ENCODE data around the gene ZNF366. TPM values are rescaled to one million over a fixed set of nuclear protein-coding genes. Genes with fewer than 3 reads are reported as not detected.
A peak's percentile ranks its signal among the peaks of the same experiment; 100 is the strongest.

Gene ZNF366, protein sequence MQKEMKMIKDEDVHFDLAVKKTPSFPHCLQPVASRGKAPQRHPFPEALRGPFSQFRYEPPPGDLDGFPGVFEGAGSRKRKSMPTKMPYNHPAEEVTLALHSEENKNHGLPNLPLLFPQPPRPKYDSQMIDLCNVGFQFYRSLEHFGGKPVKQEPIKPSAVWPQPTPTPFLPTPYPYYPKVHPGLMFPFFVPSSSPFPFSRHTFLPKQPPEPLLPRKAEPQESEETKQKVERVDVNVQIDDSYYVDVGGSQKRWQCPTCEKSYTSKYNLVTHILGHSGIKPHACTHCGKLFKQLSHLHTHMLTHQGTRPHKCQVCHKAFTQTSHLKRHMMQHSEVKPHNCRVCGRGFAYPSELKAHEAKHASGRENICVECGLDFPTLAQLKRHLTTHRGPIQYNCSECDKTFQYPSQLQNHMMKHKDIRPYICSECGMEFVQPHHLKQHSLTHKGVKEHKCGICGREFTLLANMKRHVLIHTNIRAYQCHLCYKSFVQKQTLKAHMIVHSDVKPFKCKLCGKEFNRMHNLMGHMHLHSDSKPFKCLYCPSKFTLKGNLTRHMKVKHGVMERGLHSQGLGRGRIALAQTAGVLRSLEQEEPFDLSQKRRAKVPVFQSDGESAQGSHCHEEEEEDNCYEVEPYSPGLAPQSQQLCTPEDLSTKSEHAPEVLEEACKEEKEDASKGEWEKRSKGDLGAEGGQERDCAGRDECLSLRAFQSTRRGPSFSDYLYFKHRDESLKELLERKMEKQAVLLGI
- 1 to 10 TPM in 3 of 4 donors, not detected in 1; 1.5 to 2.4 (median 2.1) TPM for polyA plus RNA-seq
- long read RNA-seq, donor 1, partial matches to known transcripts, result 0 of 1 reads
- long read RNA-seq, donor 1, other reads (novel, unspliced or antisense), result 0 of 1 reads
- long read RNA-seq, donor 2, result 0 reads
- long read RNA-seq, donor 3, result 0 reads
- long read RNA-seq, donor 4, result 0 reads
- long read RNA-seq, donor 5, result 0 reads
- long read RNA-seq, donor 6, result 0 reads
- long read RNA-seq, donor 7, result 0 reads
- long read RNA-seq, donor 8, result 0 reads
- long read RNA-seq, donor 9, result 0 reads
- long read RNA-seq, donor 10, result 0 reads

GRCh38 chr5:72507231-72507906 is at the start of gene ZNF366:
TSS of gene ZNF366 (minus strand) at chr5:72507410. CDS start at chr5:72461496, 45,914 bp downstream.
- H3K27ac ChIP-seq (ENCODE audit: low read depth in 1 of 3, low read length in 2 of 3), result peak within 1 kb of the TSS in 1 of 3 donors; percentile 21
- DNase-seq (no peak), FAIRE-seq (no peak)
- no peaks in the 10 kb centered on the region for H3K9me3 ChIP-seq (ENCODE audit: control insufficient read depth in 2 of 2, insufficient read depth in 1 of 2, low read depth in 1 of 2, low read length in 1 of 2)
- WGBS, 3 donors, result 62 to 77% (median 69%) methylated on average over 9 of the region's 9 CpGs
- no peaks in the 10 kb centered on the region for H3K4me1 ChIP-seq (ENCODE audit: control insufficient read depth in 3 of 3, insufficient read depth in 2 of 3, low read depth in 1 of 3, low read length in 2 of 3)
- H3K36me3 ChIP-seq (ENCODE audit: control insufficient read depth in 3 of 3, insufficient read depth in 2 of 3, low read depth in 1 of 3, low read length in 3 of 3), result no peaks in the 10 kb centered on the region
- no peak within 1 kb of the TSS for H3K4me3 ChIP-seq (ENCODE audit: low read depth in 1 of 3, low read length in 3 of 3)
- H3K27me3 ChIP-seq (ENCODE audit: control insufficient read depth in 3 of 3, insufficient read depth in 3 of 3, low read length in 3 of 3), result peaks cover 0 to 3% (median 0%) of the 10 kb centered on the region in 3 donors

DNA sequence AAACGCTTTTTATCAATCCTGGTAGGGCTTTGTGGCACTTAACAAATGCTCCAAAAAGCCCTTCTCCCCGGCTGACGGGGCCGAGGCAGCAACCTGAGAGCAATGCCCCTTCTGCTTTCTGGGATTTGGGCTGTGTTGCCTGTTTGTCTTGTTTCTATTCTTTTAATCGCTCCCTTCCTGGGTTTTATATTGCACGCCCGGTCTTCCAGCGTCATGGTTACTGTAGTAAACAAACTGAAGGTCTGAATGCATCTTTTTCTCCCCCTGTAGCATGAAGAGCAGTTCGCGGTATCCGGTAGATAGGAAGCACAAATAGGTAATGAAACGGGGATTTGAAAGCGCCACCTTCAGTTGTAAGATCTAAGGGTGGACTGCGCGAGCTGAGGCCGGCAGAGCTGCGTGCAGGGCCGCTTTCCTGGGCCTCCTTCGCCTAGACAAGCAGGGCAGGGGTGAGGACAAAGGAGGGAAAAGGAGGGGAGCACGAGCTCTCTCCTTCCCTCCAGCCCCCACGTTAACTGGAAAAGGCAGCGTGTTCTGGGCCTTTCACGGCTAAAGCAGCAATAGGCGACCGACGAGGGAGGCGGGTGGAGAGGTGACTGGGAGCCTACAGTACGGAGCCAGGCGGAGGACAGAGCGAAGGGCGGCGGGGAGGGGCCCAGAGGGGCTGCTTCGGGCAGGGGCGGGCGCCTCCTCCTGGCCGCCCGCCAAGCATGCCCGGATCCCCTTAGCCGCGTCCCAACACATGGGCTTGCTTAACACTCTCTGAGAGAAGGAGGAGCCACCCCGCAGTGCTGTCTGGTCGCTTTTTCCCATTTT is 49.3 kb upstream of the ZNF366 start:
- Histone ChIP-seq H3K36me3 (ENCODE audit: control insufficient read depth in 3 of 3, insufficient read depth in 2 of 3, low read depth in 1 of 3, low read length in 3 of 3) (no peaks in the 10 kb centered on the region), H3K4me1 (ENCODE audit: control insufficient read depth in 3 of 3, insufficient read depth in 2 of 3, low read depth in 1 of 3, low read length in 2 of 3) (peaks cover 0 to 14% (median 3%) of the 10 kb centered on the region in 3 donors), H3K27ac (ENCODE audit: low read depth in 1 of 3, low read length in 2 of 3) (peak overlapping the region in 2 of 3 donors; percentile 35 to 45), H3K9me3 (ENCODE audit: control insufficient read depth in 2 of 2, insufficient read depth in 1 of 2, low read depth in 1 of 2, low read length in 1 of 2) (no peaks in the 10 kb centered on the region), H3K4me3 (ENCODE audit: low read depth in 1 of 3, low read length in 3 of 3) (peak overlapping the region in 2 of 3 donors; percentile 29 to 33), H3K27me3 (ENCODE audit: control insufficient read depth in 3 of 3, insufficient read depth in 3 of 3, low read length in 3 of 3) (no peaks in the 10 kb centered on the region)
- FAIRE-seq (no peak), DNase-seq (peak; percentile 24 to 89)
- 3 to 4% (median 3%) methylated on average over 41 to 42 of the region's 42 CpGs for WGBS, 3 donors

DNA sequence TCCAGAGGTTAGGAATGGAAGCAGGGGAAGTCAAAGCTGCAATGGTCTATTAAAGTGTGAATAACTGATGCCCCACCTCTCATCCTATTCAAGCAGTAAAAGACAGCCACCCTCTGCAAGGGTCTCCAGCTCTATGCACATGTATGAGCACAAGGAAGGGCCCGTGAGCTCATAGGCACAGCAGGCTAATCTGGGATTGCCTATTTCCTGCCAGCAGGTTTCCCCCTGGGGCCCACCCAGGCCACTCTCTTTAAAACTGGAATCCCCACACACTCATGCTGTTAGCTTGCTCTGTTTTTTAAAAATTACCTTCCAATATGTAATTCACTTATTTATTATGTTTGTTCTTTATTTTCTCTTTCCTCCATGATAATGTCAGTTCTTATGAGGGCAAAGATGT is 48.7 kb upstream of the ZNF366 start:
- H3K36me3 ChIP-seq (ENCODE audit: control insufficient read depth in 3 of 3, insufficient read depth in 2 of 3, low read depth in 1 of 3, low read length in 3 of 3), result no peaks in the 10 kb centered on the region
- DNase-seq, result peak in 1 of 2 donors; percentile 22
- H3K27ac ChIP-seq (ENCODE audit: low read depth in 1 of 3, low read length in 2 of 3), result peak overlapping the region in 1 of 3 donors; percentile 45
- 43 to 63% (median 57%) methylated on average over 1 of the region's 1 CpG for WGBS, 3 donors
- H3K4me3 ChIP-seq (ENCODE audit: low read depth in 1 of 3, low read length in 3 of 3), result peak overlapping the region in 1 of 3 donors; percentile 33
- H3K9me3 ChIP-seq (ENCODE audit: control insufficient read depth in 2 of 2, insufficient read depth in 1 of 2, low read depth in 1 of 2, low read length in 1 of 2), result no peaks in the 10 kb centered on the region
- FAIRE-seq, result no peak
- peaks cover 0 to 14% (median 3%) of the 10 kb centered on the region in 3 donors for H3K4me1 ChIP-seq (ENCODE audit: control insufficient read depth in 3 of 3, insufficient read depth in 2 of 3, low read depth in 1 of 3, low read length in 2 of 3)
- H3K27me3 ChIP-seq (ENCODE audit: control insufficient read depth in 3 of 3, insufficient read depth in 3 of 3, low read length in 3 of 3), result no peaks in the 10 kb centered on the region

- Histone ChIP-seq H3K4me1 (ENCODE audit: control insufficient read depth in 3 of 3, insufficient read depth in 2 of 3, low read depth in 1 of 3, low read length in 2 of 3) (peaks cover 0 to 14% (median 3%) of the 10 kb centered on the region in 3 donors), H3K4me3 (ENCODE audit: low read depth in 1 of 3, low read length in 3 of 3) (no peak overlapping the region), H3K27me3 (ENCODE audit: control insufficient read depth in 3 of 3, insufficient read depth in 3 of 3, low read length in 3 of 3) (no peaks in the 10 kb centered on the region), H3K9me3 (ENCODE audit: control insufficient read depth in 2 of 2, insufficient read depth in 1 of 2, low read depth in 1 of 2, low read length in 1 of 2) (no peaks in the 10 kb centered on the region), H3K27ac (ENCODE audit: low read depth in 1 of 3, low read length in 2 of 3) (no peak overlapping the region), H3K36me3 (ENCODE audit: control insufficient read depth in 3 of 3, insufficient read depth in 2 of 3, low read depth in 1 of 3, low read length in 3 of 3) (no peaks in the 10 kb centered on the region)
- DNase-seq (no peak), FAIRE-seq (no peak)
- WGBS, 3 donors, result 96 to 98% (median 97%) methylated on average over 1 of the region's 1 CpG
These were observed 47.7 kb upstream of the ZNF366 start for GRCh38 chr5:72554897-72555296.

GRCh38 chr5:72552041-72552557 is 44.9 kb upstream of the ZNF366 start:
- Histone ChIP-seq H3K4me1 (ENCODE audit: control insufficient read depth in 3 of 3, insufficient read depth in 2 of 3, low read depth in 1 of 3, low read length in 2 of 3) (peaks cover 0 to 12% (median 2%) of the 10 kb centered on the region in 3 donors), H3K36me3 (ENCODE audit: control insufficient read depth in 3 of 3, insufficient read depth in 2 of 3, low read depth in 1 of 3, low read length in 3 of 3) (no peaks in the 10 kb centered on the region), H3K27ac (ENCODE audit: low read depth in 1 of 3, low read length in 2 of 3) (no peak overlapping the region), H3K9me3 (ENCODE audit: control insufficient read depth in 2 of 2, insufficient read depth in 1 of 2, low read depth in 1 of 2, low read length in 1 of 2) (no peaks in the 10 kb centered on the region), H3K27me3 (ENCODE audit: control insufficient read depth in 3 of 3, insufficient read depth in 3 of 3, low read length in 3 of 3) (no peaks in the 10 kb centered on the region), H3K4me3 (ENCODE audit: low read depth in 1 of 3, low read length in 3 of 3) (no peak overlapping the region)
- 77 to 83% (median 82%) methylated on average over 5 of the region's 5 CpGs for WGBS, 3 donors
- FAIRE-seq, result no peak
- DNase-seq, result no peak

GRCh38 chr5:72550595-72550994 is 43.4 kb upstream of the ZNF366 start:
- H3K27me3 ChIP-seq (ENCODE audit: control insufficient read depth in 3 of 3, insufficient read depth in 3 of 3, low read length in 3 of 3), result no peaks in the 10 kb centered on the region
- DNase-seq (no peak), FAIRE-seq (no peak)
- H3K4me1 ChIP-seq (ENCODE audit: control insufficient read depth in 3 of 3, insufficient read depth in 2 of 3, low read depth in 1 of 3, low read length in 2 of 3), result peaks cover 0 to under 1% (median 0%) of the 10 kb centered on the region in 3 donors
- WGBS, 3 donors, result 89 to 93% (median 90%) methylated on average over 5 of the region's 5 CpGs
- no peaks in the 10 kb centered on the region for H3K36me3 ChIP-seq (ENCODE audit: control insufficient read depth in 3 of 3, insufficient read depth in 2 of 3, low read depth in 1 of 3, low read length in 3 of 3)
- H3K9me3 ChIP-seq (ENCODE audit: control insufficient read depth in 2 of 2, insufficient read depth in 1 of 2, low read depth in 1 of 2, low read length in 1 of 2), result no peaks in the 10 kb centered on the region
- H3K4me3 ChIP-seq (ENCODE audit: low read depth in 1 of 3, low read length in 3 of 3), result no peak overlapping the region
- H3K27ac ChIP-seq (ENCODE audit: low read depth in 1 of 3, low read length in 2 of 3), result no peak overlapping the region

GRCh38 chr5:72543811-72544210 is 36.6 kb upstream of the ZNF366 start:
- 56 to 78% (median 58%) methylated on average over 3 of the region's 3 CpGs for WGBS, 3 donors
- no peaks in the 10 kb centered on the region for H3K36me3 ChIP-seq (ENCODE audit: control insufficient read depth in 3 of 3, insufficient read depth in 2 of 3, low read depth in 1 of 3, low read length in 3 of 3)
- no peak overlapping the region for H3K4me3 ChIP-seq (ENCODE audit: low read depth in 1 of 3, low read length in 3 of 3)
- no peaks in the 10 kb centered on the region for H3K4me1 ChIP-seq (ENCODE audit: control insufficient read depth in 3 of 3, insufficient read depth in 2 of 3, low read depth in 1 of 3, low read length in 2 of 3)
- no peak for FAIRE-seq
- no peaks in the 10 kb centered on the region for H3K9me3 ChIP-seq (ENCODE audit: control insufficient read depth in 2 of 2, insufficient read depth in 1 of 2, low read depth in 1 of 2, low read length in 1 of 2)
- H3K27ac ChIP-seq (ENCODE audit: low read depth in 1 of 3, low read length in 2 of 3), result no peak overlapping the region
- no peaks in the 10 kb centered on the region for H3K27me3 ChIP-seq (ENCODE audit: control insufficient read depth in 3 of 3, insufficient read depth in 3 of 3, low read length in 3 of 3)
- no peak for DNase-seq
